Femur (tissue), 1 donor: ENCODE measurements around the gene CPZ.
"Not testable (repeated sequence)": the region's sequence is repeated elsewhere in the genome, so short reads cannot be mapped to it uniquely, and the experiment has no call there.

Experiments
- DNase-seq: peaks from one replicate; pipeline ENCODE4 v3.0.0-alpha.2; 2017

Gene CPZ

DNA sequence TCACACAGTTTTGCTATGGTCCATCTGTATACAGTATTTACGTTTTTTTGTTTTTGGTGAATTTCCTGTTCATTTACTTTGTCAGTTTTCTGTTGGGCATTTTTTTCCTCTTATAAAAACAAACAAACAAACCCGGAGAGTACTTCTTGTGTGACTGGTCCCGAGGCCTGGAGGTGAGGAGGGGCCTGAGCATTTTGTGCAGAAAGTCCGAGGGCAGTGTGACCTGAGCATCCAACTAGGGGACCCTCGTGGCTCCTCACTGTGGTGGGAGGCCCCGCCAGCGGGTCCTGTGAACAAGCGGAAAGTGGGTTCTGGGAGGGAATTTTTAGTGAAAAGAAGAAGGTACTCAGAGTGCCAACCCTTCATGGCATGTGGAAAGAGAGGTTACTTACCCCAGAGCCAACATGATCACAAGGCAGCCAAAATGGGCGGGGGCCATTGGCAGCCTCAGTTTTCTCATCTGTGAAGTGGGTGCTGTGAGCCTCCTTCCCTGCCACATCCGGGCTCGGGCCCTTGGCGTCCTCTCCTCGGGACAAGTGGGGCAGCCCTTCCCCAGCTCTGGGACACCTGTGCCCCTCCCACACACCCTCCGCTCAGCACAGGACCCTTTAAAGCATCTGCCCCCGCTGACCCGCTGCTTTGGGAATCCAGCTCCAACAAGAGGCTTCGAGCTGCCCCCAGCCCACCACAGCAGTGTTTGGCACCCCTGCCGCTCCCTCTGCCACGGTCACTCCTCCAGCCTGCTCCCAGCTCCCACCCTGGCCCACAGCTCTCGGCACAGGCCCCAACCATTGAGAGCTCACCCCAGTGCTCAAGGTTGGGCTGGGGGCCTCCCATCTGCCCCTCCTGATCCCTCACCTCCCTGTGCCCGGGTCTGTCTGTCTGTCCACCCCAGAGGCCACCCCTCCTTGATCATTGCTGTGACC is 35.2 kb upstream of the CPZ start:
- no peak for DNase-seq

DNA sequence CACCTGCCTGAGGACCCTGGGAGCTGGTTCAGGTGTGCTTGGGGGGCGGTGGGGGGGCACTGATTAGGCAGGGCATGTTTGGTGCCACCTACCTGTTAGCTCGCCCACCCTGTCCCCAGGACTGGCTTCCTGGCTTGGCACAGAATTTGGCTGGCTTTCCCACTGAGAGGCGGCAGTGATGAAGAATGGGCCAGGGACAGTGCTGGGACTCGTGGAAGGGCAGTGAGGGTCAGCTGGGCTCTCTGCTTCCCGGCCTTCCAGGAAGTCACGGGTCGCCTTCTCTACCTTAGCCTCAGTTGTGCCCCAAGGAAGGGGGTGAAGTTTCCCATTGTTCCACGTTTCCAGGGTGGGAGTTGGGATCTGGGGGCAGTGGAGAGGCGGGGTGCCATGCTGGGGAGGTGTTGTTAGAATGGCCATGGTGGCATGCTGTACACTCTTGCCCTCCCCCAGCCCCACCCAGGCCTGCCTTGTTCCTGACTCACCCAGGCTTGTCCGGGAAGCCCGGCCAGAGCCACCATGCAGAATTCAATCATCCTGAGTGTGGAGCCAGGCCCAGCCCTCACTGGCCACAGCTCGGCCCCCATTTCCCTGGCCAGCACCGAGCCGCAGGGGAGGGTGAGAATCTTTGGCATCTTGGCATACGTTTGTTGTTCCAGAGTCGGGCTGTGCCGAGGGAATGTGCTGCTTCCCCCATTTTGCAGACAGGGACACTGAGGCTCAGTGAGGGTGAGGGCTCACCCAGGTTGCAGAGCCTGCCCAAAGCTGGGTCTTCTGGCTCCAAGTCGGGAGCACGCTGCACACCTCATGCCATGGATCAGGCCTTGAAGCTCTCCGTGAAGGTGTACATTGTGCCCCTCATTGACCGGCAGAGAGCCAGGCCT is 34.2 kb upstream of the CPZ start:
- no peak for DNase-seq

DNA sequence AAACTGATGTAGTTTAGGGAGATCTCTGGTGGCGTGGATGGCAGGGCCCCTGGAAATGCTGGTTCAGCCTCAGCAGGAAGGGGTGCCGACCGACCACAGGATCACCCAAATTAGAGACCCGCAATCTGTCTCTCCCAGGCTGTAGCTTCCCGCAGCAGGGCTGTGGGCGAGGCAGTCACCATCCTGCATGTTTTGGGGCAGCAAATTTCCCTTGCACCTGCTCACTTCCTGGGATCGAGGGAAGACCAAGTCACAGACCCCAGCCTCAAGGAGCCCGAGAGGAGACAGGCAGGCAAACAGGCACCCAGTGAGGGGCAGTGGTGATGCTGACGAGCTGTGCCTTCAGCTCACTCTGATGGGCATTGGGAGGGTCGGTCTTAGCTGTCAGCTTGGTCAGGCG is 33.6 kb upstream of the CPZ start:
- DNase-seq, result no peak

DNA sequence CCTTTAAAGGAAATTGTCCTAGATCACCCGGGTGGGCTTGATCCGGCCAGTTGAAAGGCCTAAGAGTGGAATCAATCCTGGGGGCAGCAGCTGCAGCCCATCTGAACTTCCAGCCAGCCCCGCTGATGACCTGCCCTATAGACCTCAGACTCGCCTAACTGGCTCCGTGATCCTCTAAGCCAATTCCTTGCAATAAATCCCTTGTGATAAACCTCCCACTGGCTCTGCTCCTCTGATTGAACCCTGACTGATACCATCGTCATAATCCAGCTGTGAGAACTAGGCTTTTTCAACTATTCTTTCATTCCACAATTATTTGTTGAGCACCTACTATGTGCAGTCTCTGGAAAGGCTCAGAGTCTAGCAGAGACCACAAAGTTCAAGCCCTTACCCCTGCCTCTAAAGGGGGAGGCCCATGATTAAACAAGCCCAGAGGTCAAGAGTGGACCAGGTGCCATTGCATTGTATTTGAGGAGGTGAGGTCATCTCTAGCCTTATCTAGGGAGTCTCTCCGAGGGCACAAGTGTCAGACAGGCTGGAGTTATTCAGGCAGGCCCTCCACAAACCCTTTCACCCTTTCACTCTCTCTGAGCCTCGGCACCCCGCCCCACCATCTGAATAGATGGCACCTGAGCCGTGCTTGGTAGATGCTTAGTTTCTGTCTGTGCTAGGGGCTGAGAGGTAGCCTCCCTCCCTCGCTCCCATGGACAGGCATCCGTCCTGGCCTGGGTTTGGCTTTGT is 32.9 kb upstream of the CPZ start:
- DNase-seq, result no peak

DNA sequence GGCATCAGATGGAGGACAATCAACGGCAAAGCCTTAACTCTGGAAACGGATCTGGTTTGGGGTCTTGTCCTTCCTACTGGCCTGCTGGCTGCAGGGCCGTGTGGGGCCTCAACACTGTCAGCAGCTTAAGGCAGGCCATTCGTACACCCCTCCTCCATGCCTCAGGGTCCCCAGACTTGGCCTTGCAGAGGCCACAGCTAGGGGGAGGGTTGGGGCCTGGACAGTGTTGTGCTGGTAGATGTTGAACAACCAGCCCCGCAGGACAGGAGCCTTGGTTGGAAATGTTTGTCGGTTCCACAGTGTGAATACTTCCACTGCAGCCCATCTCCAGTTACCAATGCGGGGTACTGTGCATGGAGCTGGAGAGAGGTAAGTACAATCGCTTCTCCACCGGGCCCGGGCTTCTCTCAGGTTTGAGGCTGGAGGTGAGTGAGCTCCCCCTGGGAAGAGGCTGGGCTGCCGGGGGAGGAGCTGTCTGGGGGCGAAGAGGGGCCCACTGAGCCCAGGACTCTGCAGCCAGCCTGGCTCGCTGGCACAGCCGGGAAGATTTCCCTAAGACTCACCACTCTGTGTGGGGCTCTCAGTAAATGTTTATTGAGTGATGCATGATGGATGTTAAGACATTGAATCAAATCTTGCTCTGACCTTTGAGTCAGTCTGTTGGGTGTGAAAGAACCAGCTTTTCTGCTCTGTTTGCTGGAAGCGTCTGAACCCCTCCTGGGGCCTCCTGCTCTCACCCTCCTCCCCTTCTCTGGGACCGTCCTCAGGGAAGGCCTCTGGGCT is 32.1 kb upstream of the CPZ start:
- DNase-seq, result no peak

DNA sequence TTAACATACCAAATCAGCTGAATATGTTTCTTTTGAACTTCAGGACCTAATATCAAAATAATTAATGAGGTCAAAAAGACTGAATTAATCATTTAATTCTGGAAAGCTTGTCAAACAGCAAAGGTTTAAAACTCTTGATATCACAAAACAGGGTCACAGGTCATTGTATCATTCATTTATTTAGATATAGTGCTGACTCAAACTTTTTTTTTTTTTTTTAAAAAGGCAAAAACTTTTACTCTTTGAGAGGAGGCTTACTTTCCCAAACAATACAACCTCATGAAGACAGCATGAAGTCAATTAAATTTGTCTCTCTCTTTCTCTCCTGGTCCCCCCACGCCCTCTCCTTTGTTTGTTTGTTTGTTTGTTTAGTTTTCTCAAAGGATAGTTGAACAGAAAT is 28.0 kb upstream of the CPZ start:
- no peak for DNase-seq

DNA sequence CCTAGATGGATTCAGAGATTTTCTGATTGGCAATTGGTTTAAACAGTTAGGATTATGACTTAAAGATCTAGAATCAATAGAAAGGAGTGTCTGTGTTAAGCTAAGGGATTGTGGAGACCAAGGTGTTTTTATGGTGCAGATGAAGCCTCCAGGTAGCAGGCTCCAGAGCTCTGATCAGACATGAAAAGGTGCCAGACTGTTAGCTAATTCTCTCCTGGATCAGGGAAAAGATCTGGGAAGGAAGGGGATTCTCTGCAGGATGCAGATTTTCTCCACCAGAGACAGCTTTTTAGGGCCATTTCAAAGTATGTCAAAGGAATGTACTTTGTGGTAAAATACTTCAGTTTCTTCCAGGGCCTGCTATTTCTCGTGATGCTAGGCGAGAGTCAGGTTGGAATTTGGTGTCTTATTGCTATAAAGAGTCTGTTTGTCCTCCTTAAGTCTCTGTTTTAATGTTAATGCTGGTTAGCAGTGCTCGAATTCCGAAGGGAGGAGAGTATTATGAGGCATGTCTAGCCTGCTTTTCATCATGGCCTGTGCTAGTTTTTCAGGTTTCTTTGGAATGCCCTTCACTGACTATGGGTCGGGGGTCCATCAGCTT is 24.4 kb upstream of the CPZ start:
- DNase-seq, result no peak

DNA sequence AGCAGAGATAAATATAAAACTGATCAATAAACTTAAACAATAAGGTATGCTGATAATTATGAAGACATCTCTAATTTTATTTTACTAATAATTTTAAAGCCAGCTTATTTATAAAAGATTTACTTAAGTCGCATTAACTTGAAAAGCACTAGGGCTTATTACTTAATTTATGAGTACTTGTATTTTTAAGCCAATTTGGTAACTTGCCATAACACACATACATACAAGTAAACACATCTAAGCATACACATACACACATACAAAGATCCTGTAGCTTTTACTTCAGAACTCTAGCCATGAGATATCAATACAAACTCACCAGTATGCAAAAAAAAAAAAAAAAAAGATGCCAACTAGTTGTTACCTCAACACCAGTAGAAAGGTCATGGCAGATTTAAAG is 22.4 kb upstream of the CPZ start:
- no peak for DNase-seq

DNA sequence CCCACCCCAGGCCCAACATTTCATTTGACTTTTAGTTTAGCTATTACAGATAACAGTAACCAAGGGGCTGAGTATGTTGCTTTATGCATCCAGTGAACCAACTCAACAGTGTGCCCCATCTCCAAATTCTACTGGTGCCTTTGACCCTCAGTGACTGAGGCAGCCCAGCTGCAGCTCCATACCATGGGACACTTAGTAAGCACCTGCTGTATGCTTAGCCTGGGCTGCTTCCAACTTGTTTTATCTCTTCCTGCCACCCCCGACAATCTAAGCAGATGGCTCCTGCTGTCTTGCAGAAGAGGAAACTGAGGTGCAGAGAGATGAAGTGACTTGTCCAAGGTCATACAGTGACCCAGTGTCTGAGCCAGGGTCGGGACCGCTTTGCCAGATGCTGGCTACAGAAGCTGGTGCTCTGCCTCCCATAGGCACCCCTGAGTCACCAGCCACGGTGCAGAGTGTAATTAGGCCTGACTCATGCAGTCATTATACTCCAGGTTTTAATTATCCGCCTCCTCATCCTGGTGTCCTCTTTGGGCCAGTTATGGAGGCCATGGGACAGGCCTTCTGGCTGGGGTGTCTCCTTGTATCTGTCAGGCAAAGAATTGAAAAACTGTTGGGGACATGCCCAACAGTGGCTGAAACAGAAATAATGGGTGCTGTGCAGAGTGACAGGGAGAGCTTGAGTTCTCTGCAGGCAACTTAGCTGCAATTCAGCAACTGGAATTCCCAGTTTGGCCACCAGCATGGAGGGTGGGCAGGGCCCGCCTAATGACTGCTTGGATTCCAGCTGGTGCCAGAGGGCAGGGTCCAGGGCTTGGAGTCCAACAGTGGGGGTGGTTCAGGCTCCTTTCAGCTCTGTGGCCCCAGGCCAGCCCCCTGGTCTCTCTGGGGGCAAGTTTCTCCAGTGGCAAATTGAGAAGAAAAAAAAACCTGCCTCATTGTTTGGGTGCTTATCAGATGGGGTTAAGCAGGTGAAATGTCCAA is 20.6 kb upstream of the CPZ start:
- DNase-seq, result no peak

DNA sequence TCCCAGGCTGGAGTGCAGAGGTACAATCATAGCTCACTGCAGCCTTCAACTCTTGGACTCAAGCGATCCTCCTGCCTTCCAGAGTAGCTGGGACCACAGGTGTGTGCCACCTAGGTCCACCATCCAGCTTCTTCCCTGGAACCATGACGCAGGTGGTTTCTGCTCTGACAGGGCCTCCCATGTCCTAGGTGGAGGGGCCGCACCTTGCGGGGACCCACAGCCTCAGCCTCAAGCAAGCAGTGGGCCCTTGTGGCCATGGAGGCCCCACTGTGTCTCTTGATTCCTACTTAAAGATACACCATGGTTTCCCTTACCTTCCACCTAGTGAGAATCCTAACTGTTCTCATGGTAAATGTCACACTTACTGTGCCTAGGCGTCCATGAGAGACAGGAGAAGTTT is 19.3 kb upstream of the CPZ start:
- DNase-seq, result no peak

DNA sequence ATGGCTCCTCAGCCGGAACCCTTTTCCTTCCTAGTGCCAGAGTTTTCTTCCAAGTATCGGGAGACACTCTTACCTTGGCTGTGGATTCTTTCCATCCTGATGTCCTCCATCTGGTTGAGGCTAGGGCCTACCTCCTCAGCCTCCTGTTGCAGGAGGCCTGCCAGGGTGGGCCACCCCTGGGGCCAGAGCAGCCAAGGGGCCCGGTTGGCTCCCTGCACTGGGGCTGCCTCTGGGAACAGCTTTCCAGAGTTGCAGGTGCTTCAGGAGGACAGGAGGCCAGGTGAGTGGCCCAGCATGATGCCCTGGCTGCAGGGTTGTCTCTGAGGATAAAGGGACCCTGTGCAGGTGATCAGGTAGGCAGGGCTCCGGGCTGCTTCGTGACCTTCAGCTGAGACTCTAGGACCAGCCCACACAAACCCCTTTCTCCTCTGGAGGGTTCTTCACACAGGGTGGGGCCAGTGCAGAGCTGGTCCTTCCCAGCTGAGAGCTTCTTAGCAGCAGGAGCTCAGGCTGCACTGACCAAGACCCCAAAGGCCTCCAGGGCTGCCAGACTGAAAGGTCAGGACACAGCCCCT is 17.7 kb upstream of the CPZ start:
- DNase-seq, result no peak

DNA sequence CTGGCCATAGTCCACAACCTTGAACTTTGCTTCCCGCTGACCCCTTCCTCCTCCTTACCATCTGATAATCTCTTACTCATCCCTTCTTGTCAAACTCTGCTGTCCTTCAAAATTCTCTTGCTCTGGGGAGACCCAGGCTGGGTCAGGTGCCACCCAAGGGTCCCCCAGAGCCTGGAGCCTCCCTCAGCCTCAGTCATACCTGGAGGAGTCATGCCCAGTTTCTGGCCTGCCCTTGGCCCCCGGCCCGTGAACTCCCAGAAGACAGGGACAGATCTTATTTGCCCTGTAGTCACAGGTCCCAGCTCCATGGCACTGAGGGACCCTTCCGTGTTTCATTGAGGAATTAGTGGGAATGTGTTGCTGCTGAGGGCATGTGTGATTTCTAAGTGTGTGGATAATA is 17.1 kb upstream of the CPZ start:
- DNase-seq, result no peak

DNA sequence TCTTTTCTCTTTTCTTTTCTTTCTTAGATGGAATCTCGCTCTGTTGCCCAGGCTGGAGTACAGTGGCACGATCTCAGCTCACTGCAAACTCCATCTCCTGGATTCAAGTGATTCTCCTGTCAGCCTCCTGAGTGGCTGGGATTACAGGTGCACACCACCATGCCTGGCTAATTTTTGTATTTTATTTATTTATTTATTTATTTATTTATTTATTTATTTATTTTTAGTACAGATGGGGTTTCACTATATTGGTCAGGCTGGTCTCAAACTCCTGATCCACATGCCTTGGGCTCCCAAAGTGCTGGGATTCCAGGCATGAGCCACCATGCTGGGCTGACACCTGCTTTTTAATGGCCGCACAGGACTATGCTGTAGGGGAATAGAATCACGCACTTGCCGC is 16.0 kb upstream of the CPZ start:
- DNase-seq, result not testable (repeated sequence)

DNA sequence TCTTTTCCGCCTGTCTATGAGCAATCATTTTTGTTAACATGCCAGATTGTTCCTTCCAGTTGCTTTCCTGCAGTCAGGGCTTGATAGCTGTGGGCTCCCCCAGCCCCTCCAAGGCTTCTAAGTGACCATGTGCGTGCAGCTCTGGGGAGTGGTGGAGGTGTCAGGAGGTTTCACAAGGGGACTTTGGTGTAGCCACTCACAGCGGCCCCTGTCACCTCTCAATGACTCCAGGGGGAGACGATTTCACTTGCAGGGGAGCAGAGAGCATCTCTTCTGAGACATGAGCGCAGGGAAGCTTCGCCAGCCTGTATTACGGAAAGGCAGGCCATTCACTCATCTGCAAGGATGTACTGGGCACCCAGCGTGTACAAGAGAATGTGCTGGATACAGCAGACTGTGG is 15.5 kb upstream of the CPZ start:
- no peak for DNase-seq

DNA sequence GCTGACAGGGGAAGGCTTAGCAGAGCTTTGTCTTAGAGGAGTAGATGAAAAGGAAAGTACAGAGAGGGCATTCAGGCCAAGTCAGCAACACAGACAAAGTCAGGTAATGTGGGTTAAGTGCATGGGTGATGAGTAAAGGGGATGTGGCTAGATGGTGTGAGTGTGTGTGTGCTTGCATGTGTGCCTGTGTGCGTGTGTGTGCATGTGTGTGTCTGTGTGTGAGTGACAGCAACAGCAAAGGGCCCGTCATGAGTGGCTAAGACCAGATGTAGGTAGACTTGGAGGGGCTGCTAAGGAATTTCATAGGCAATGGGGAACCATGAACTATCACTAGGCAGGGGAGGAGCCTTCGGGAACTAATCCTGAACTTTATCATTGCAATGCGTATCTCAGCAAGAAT is 14.6 kb upstream of the CPZ start:
- no peak for DNase-seq

DNA sequence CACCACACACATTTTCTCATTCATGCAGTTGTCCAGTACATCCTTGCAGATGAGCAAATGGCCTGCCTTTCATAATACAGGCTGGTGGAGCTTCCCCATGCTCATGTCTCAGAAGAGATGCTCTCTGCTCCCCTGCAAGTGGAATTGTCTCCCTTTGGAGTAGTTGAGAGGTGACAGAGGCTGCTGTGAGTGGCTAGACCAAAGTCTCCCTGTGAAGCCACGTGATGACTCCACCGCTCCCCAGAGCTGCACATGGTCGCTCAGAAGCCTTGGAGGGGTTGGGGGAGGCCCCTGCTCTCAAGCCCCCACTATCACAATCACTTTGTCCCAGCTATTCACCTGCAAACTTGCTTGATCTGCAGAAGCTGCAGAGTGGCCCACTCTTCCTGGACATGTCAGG is 13.8 kb upstream of the CPZ start:
- no peak for DNase-seq

DNA sequence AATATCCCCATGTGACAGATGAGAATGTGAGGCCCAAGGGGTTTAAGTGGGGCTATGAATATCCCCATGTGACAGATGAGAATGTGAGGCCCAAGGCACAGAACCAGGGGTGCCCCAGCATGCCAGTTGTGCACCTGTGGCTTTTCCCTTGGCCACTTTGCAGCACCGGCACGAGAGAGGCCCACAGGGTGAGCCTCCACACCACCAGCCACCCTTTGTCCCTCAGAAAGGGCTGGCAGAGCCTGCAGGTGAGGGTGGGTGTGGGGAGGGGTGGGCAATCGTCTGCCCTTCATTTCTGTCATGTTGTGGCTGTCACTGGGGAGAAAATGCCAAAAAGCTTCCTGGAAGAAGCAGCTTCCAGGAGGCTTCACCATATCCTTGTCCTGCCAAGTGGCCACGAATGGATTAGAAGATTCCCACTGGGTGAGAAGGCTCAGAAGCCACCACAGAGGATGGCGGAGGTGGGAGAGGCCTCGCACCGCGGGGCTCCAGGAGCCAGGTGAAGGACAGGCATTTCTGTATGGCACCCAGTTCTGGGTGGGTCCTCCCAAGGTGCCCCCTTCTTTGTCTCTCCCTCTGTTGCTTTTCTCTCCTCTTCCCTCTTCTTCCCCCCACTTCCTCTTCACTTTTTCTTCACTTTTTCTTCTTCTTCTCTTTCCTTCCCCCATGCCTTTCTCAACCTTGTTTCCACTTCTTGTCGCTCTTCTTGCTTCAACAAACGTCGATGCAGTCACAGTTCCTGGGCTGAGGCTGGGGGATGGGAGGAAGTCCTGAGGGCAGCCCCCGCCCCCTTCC is 12.8 kb upstream of the CPZ start:
- no peak for DNase-seq

DNA sequence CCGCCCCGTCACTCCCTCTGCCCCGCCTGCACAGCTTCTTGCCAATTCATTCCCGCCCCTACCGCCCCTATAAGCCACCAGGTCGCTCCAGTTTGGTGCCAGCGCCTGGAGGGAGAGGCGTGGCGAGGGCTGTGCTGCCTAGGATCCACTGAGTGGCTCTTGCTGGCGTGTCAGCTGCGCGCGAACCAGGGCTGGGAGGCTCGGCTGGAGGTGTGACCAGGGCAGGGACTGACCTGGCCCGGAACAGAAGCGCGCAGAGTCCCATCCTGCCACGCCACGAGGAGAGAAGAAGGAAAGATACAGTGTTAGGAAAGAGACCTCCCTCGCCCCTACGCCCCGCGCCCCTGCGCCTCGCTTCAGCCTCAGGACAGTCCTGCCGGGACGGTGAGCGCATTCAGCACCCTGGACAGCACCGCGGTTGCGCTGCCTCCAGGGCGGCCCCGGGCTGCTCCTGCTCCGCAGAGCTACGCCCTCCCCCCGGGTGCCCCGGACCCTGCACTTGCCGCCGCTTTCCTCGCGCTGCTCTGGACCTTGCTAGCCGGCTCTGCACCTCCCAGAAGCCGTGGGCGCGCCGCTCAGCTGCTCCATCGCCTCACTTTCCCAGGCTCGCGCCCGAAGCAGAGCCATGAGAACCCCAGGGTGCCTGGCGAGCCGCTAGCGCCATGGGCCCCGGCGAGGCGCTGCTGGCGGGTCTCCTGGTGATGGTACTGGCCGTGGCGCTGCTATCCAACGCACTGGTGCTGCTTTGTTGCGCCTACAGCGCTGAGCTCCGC is 12.1 kb upstream of the CPZ start, which contains the start of gene GPR78:
TSS of gene GPR78 (plus strand) at position 72 of the 773 bp plus-strand sequence. CDS start at position 663, 591 bp downstream.
- DNase-seq, result peak; percentile 76
